ENCODE results near the gene LCORL. TPM values are rescaled to one million over a fixed set of nuclear protein-coding genes. Genes with fewer than 3 reads are reported as not detected.
"Not testable (repeated sequence)": the region's sequence is repeated elsewhere in the genome, so short reads cannot be mapped to it uniquely, and the experiment has no call there.

Gene LCORL
- total RNA-seq, 4 donors from 2014 or later: 11.4 to 23.6 (median 13.0) TPM

DNA sequence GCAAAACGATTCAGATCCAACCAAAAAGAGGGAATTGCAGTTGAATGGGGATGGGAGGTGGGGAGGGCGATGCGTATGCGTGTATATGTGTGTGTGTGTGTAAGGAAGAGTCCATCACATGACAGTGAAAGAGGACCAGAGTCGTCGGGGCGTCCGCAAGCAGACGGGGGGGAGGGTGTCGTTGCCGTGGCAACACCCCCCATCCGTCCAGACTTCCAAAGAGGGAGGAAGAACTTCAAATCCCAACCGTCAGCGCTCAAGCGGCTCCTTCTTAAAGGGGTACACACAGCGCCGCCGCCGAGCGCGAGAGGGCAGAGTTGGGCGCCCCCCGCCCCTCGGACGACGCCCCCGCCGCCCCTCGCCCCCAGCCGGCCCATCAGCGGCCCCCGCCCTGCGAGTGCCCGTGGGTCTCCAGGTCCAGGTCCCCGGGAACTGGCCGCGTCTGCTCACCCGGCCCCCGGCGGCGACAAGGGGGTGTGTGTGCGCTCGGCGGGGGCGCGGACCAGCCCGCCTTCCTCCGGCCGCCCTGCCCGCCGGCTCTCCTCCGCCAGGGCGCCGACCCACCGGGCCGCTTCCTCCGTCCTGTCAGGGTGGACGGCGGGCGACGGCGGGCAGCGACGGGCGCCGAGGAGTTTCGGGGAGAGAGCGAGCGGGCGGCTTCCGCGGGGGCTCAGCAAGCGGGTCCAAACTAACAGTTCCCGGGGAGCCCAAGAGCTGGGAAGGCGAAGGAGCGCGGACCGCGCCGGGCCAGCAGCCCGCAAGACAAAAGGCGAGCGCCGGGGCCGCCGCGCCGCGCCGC is 685 bp downstream of the LCORL start:
- TF ChIP-seq, protein P1, sequence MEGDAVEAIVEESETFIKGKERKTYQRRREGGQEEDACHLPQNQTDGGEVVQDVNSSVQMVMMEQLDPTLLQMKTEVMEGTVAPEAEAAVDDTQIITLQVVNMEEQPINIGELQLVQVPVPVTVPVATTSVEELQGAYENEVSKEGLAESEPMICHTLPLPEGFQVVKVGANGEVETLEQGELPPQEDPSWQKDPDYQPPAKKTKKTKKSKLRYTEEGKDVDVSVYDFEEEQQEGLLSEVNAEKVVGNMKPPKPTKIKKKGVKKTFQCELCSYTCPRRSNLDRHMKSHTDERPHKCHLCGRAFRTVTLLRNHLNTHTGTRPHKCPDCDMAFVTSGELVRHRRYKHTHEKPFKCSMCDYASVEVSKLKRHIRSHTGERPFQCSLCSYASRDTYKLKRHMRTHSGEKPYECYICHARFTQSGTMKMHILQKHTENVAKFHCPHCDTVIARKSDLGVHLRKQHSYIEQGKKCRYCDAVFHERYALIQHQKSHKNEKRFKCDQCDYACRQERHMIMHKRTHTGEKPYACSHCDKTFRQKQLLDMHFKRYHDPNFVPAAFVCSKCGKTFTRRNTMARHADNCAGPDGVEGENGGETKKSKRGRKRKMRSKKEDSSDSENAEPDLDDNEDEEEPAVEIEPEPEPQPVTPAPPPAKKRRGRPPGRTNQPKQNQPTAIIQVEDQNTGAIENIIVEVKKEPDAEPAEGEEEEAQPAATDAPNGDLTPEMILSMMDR (IDR thresholded peaks at IDR 0.05): no peak
- ATAC-seq (ENCODE audit: low FRiP score): peak; percentile 45
- peak; percentile 32 for DNase-seq (ENCODE audit: low spot score)

DNA sequence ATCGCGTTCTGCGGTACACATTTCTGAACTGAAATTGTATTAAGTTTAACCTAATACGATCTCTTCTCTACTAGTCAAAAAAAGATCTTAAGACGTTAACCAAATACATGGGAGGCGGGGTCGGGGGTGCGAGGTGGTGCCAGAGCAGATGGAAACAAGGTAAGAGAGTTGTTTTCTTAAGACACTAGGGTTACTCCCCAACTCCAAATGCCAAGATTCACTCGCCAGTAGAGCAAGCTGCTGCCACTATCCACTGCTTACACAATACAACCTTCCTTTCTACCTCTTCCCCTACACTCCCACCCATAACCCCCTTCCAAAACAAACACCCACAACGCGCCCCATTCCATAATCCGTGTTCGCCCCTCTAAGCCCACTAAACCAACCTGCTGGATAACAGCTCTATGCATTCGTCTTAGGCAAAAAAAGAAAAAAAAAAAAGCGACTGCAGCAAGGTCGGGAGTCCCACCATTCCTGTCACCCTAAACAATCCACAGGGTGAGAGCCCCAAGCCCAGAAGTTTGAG is 1.3 kb downstream of the LCORL start:
- ATAC-seq (ENCODE audit: low FRiP score) (no peak), DNase-seq (ENCODE audit: low spot score) (no peak)
- TF ChIP-seq, protein P1 (IDR thresholded peaks at IDR 0.05): no peak

DNA sequence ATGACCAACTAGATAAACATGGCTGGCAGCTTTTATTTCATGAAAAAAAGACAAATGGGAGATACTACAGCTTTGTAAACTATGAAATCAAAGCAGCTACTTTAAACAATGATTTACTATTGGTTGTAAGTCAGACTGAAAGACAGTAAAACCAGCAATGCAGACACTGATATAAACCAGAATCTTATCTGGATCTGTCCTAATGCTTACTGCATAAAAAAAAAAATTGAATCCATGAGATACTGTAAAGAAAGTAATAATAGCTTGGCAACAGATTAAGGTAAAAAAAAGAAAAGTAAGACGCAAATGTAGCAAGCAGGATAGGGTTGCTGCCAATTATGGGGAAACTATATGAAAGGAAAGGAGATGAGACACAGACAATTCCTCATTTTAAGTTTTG is 7.3 kb downstream of the LCORL start:
- no peak for ATAC-seq (ENCODE audit: low FRiP score)
- TF ChIP-seq, protein P1 (IDR thresholded peaks at IDR 0.05): no peak

DNA sequence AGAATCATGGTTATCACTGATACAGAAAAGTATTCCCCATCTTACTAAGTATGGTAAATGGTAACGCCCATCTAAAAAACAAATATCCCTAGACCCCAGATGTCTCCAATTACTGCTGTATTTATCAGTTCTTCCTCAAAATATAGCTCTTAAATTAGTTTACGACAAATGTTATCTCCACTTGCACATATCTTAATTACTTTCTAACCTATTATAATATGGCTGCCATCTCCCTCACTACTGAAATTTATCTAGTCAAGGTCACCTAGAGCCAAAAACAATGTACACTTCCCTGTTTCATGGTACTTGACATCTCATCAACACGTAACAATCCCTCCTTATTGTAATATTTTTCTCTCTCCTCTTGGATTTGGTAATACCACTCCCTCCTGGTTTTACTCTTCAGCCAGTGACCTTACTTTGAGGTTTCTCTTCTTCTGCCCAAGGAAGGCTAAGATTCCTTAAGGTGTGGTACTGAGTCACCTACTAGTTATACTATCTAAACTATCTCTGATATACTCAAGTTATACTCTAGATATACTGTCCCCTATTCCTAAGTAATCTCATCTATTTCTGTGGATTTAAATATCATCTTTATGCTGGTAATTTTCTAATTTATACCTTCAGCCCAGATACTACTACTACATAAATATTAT is 8.6 kb downstream of the LCORL start:
- no peak for DNase-seq (ENCODE audit: low spot score)
- ATAC-seq (ENCODE audit: low FRiP score): no peak
- TF ChIP-seq, protein P1 (IDR thresholded peaks at IDR 0.05): no peak

More for the DNA sequence above, 7.3 kb downstream of the LCORL start:
- no peak for DNase-seq (ENCODE audit: low spot score)

DNA sequence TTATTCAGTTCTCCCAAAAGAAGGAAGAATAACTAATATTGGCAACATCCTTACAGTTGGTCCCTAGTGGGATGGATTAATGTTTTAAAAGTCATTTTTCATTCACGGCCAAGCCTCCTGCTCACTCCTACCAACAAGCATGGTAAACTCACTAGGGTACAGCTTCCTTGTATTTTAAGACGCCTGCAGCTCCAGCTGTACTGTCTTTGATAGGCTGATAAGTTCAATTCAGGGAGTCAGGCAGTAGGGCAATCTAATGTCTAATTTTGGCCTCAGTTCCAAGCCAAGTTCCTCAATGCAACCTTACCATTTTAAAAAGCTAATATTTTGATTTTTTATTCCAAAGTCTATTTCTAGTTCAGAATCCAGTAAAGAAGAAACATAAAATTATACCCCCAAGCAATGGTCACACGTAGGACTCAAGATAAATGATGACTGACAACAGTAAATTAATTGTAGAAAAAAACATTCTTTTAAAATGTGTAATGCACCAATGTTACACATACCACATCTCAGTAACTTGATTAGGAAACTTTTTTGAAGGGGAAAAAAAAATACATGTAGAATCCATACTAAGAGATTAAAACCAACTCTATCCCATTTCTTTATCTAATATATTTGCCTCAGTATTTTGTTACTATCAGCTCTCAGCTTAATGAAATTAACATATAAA is 9.3 kb downstream of the LCORL start:
- DNase-seq (ENCODE audit: low spot score) (no peak), ATAC-seq (ENCODE audit: low FRiP score) (no peak)
- TF ChIP-seq, protein P1 (IDR thresholded peaks at IDR 0.05): no peak

DNA sequence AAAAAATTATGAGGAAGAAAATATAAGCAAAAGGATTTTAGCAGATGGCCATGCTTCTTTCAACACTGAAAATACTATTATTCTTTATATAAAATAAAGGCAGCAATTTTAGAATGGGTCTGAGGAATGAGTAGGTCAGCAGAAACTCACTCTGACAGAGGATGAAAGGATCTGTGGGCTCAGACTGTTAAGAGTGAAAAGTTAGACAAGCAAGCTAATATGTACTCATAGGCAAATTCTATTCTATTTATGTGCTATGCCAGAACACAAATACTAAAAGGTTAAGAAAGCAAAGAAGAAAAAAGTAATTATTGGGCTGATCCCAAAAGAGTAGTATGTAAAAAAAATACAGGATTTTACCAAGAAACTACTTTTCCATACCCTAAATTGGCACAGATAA is 13.9 kb downstream of the LCORL start:
- TF ChIP-seq, protein P1 (IDR thresholded peaks at IDR 0.05): no peak
- DNase-seq (ENCODE audit: low spot score) (no peak), ATAC-seq (ENCODE audit: low FRiP score) (no peak)

DNA sequence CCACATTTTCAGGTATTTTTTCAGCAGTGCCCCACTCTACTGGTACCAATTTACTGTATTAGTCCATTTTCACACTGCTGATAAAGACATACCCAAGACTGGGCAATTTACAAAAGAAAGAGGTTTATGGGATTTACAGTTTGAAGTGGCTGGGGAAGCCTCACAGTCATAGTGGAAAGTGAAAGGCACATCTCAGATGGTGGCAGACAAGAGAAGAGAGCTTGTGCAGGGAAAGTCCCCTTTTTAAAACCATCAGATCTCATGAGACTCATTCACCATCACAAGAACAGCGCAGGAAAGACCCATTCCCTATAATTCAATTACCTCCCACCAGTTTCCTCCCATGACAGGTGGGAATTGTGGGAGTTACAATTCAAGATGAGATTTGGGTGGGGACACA is 15.1 kb downstream of the LCORL start:
- DNase-seq (ENCODE audit: low spot score); ATAC-seq (ENCODE audit: low FRiP score): not testable (repeated sequence)

Data from omental fat pad (tissue), 4 donors.